ENCODE results near the gene OLFM2. TPM values are rescaled to one million over a fixed set of nuclear protein-coding genes. Genes with fewer than 3 reads are reported as not detected.
A peak's percentile ranks its signal among the peaks of the same experiment; 100 is the strongest.

The OLFM2 gene
- total and polyA plus RNA-seq, 9 of the 15 experiments (the other 6 are each of a cell fraction or from before 2014, with no cell fraction given): 0.10 to 0.33 (median 0.23) TPM; not detected in 4

DNA sequence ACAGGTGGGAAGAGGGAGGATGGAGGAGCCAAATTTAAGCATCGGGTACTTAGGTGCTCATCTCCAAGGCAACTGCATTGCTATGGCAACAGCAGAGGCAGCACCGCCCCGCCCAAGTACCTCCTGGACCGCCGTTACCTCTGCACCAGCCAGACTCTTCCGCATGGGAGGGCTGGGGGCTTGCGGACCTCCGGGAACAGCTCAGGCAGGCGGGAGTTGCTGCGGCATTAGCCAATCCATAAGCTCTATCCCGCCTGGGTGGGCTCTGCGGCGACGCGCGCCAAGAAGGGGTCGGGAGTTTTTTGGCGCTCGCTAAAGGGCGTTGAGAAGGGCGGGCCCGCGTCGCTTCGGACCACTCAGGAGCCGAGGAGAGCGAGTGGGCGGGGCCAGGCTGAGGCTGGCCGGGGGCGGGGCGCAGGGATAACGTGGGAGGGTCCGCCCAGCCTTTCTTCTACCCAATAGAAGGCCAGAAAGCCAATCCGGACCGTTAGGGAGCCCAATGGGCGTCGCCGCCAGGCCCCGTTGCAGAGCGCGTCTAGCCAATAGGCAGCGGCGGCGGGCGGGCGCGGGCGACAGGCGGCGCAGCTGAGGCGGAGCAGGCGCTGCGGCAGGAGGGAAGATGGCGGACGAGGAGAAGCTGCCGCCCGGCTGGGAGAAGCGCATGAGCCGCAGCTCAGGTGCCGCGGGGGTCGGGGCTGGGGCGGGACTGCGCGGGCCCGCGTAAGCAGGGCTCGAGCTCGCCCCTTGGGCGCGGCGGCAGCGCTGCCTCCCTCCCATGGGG lies 101.4 kb downstream of the OLFM2 start, which contains the start of gene PIN1 (continued):
- TF ChIP-seq TAF9B (IDR thresholded peaks at IDR 0.05; ENCODE audit: partially characterized antibody) (no peak), RBM34 (IDR thresholded peaks at IDR 0.05; ENCODE audit: borderline replicate concordance, insufficient read depth, low read length) (0 out of 2 replicates have a peak, but pooled peaks have one; percentile 69), RFX7 (CRISPR knock-in tag; IDR thresholded peaks at IDR 0.05) (no peak), SMC3 (conservative IDR thresholded peaks at IDR 0.05; ENCODE audit: insufficient read depth, low read depth, low read length) (no peak; the same call in 1 of the 2 replicates), ELF4 (CRISPR knock-in tag; IDR thresholded peaks at IDR 0.05) (0 out of 2 replicates have a peak, but pooled peaks have one; percentile 51), PRMT5 (CRISPR knock-in tag; IDR thresholded peaks at IDR 0.05) (no peak), CREB1 (IDR thresholded peaks at IDR 0.05) (peak; percentile 84), CREB1 (CRISPR knock-in tag; IDR thresholded peaks at IDR 0.05) (peak; percentile 67), TOE1 (IDR thresholded peaks at IDR 0.05; ENCODE audit: borderline replicate concordance) (no peak), TOE1 (CRISPR knock-in tag; IDR thresholded peaks at IDR 0.05; ENCODE audit: borderline replicate concordance, low read depth) (no peak), RFX5 (IDR thresholded peaks at IDR 0.05; ENCODE audit: low read depth, low read length) (no peak), CHD2 (IDR thresholded peaks at IDR 0.05; ENCODE audit: low read depth, low read length) (peak; percentile 85), EGR1 (conservative IDR thresholded peaks at IDR 0.05) (peak; percentile 87), ZNF695 (CRISPR knock-in tag; IDR thresholded peaks at IDR 0.05) (no peak), NONO (IDR thresholded peaks at IDR 0.05; ENCODE audit: low read depth in 2 of 2, low read length in 1 of 2) (peak; percentile 15 to 63; a peak in 2 of 4 replicates), ZNF274 (IDR thresholded peaks at IDR 0.05; ENCODE audit: borderline replicate concordance, low read depth, low read length) (no peak), ZNF316 (IDR thresholded peaks at IDR 0.05) (no peak), RBM14 (IDR thresholded peaks at IDR 0.05; ENCODE audit: borderline replicate concordance, insufficient read depth, low read depth, low read length) (no peak), TAF7 (tag; IDR thresholded peaks at IDR 0.05) (no peak), KDM5B (IDR thresholded peaks at IDR 0.05; ENCODE audit: insufficient replicate concordance, low read depth, low read length) (peak; percentile 44), MCM3 (IDR thresholded peaks at IDR 0.05) (no peak), NBN (IDR thresholded peaks at IDR 0.05; ENCODE audit: low read depth) (no peak), FOS (IDR thresholded peaks at IDR 0.05; ENCODE audit: extremely low read depth, insufficient read length) (peak; percentile 95), ZNF121 (CRISPR knock-in tag; conservative IDR thresholded peaks at IDR 0.05) (no peak)
- TF ChIP-seq, protein P1, sequence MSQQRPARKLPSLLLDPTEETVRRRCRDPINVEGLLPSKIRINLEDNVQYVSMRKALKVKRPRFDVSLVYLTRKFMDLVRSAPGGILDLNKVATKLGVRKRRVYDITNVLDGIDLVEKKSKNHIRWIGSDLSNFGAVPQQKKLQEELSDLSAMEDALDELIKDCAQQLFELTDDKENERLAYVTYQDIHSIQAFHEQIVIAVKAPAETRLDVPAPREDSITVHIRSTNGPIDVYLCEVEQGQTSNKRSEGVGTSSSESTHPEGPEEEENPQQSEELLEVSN (IDR thresholded peaks at IDR 0.05; ENCODE audit: borderline replicate concordance in 1 of 2, extremely low read depth in 1 of 2, insufficient read depth in 1 of 2, insufficient read length in 1 of 2, low read depth in 1 of 2, low read length in 1 of 2, poor library complexity in 1 of 2, severe bottlenecking in 1 of 2): peak in 1 of 2 experiments; percentile 88
- TF ChIP-seq, protein P2, sequence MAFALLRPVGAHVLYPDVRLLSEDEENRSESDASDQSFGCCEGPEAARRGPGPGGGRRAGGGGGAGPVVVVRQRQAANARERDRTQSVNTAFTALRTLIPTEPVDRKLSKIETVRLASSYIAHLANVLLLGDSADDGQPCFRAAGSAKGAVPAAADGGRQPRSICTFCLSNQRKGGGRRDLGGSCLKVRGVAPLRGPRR (CRISPR knock-in tag; IDR thresholded peaks at IDR 0.05): no peak
- TF ChIP-seq, protein P3, sequence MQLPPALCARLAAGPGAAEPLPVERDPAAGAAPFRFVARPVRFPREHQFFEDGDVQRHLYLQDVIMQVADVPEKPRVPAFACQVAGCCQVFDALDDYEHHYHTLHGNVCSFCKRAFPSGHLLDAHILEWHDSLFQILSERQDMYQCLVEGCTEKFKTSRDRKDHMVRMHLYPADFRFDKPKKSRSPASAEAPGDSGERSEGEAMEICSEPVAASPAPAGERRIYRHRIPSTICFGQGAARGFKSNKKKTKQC (CRISPR knock-in tag; IDR thresholded peaks at IDR 0.05): peak; percentile 62; the same call in 1 of the 2 replicates
